ENCODE measurements around the gene COPS2. TPM values are rescaled to one million over a fixed set of nuclear protein-coding genes. Genes with fewer than 3 reads are reported as not detected.
A peak's percentile ranks its signal among the peaks of the same experiment; 100 is the strongest.

The COPS2 gene
- total and polyA plus RNA-seq, 9 of the 15 experiments (the other 6 are each of a cell fraction or from before 2014, with no cell fraction given) = 66.4 to 154 (median 117) TPM

GRCh38 chr15:49188933-49189332 lies 33.5 kb upstream of the COPS2 start:
- Histone ChIP-seq H3K9ac (ENCODE audit: insufficient read depth in 1 of 2, low read depth in 2 of 2, low read length in 2 of 2) (no peak overlapping the region), H3K79me2 (ENCODE audit: control insufficient read depth, insufficient read depth, low read length) (peaks cover 86% of the 10 kb centered on the region), H4K20me1 (replicated peaks; ENCODE audit: control insufficient read depth, insufficient read depth, low read length) (no peaks in the 10 kb centered on the region; the same call in 1 of the 2 replicates), H3K4me1 (replicated peaks in 1 of 2; ENCODE audit: control insufficient read depth in 2 of 2, insufficient read depth in 2 of 2, low read length in 2 of 2) (peaks cover 0 to 5% of the 10 kb centered on the region in 2 experiments; a peak in 2 of 5 replicates), H3K4me3 (no peak overlapping the region), H3K27me3 (ENCODE audit: control insufficient read depth in 2 of 2, insufficient read depth in 2 of 2, low read length in 2 of 2) (no peaks in the 10 kb centered on the region), H3K9me3 (replicated peaks; ENCODE audit: control insufficient read depth, insufficient read depth, low read depth, low read length) (no peaks in the 10 kb centered on the region), H2AFZ (ENCODE audit: low read depth, low read length) (no peak overlapping the region), H3K9me1 (ENCODE audit: control insufficient read depth, insufficient read depth, low read length) (no peaks in the 10 kb centered on the region), H3K27ac (ENCODE audit: extremely low read depth, low read depth, low read length) (no peak overlapping the region), H3K4me2 (ENCODE audit: insufficient read depth, low read length) (no peak overlapping the region), H3K36me3 (ENCODE audit: control insufficient read depth, insufficient read depth, low read length) (peaks cover 8% of the 10 kb centered on the region; the same call in 2 of the 3 replicates)
- TF ChIP-seq TEAD1 (CRISPR knock-in tag; IDR thresholded peaks at IDR 0.05) (peak in 1 of 2 experiments; percentile 14; a peak in 1 of 4 replicates), MBD2 (IDR thresholded peaks at IDR 0.05; ENCODE audit: borderline replicate concordance, low read depth) (no peak), KLF6 (CRISPR knock-in tag; IDR thresholded peaks at IDR 0.05; ENCODE audit: borderline replicate concordance) (0 out of 2 replicates have a peak, but pooled peaks have one; percentile 61), DMBX1 (CRISPR knock-in tag; IDR thresholded peaks at IDR 0.05; ENCODE audit: borderline replicate concordance) (0 out of 2 replicates have a peak, but pooled peaks have one; percentile 39), ZNF668 (CRISPR knock-in tag; IDR thresholded peaks at IDR 0.05) (0 out of 2 replicates have a peak, but pooled peaks have one; percentile 51), RHOXF2B (CRISPR knock-in tag; conservative IDR thresholded peaks at IDR 0.05) (no peak), DDX20 (tag; IDR thresholded peaks at IDR 0.05; ENCODE audit: low read depth) (peak; percentile 65; the same call in 1 of the 2 replicates), ILK (tag; IDR thresholded peaks at IDR 0.05; ENCODE audit: borderline replicate concordance, low read depth) (0 out of 2 replicates have a peak, but pooled peaks have one; percentile 6), PTTG1 (tag; IDR thresholded peaks at IDR 0.05; ENCODE audit: low read depth) (peak; percentile 73), TEAD2 (tag; IDR thresholded peaks at IDR 0.05) (0 out of 2 replicates have a peak, but pooled peaks have one; percentile 27), NR2C1 (IDR thresholded peaks at IDR 0.05) (no peak), NR2C1 (tag; IDR thresholded peaks at IDR 0.05) (peak; percentile 29; the same call in 1 of the 2 replicates), ZNF23 (CRISPR knock-in tag; IDR thresholded peaks at IDR 0.05) (no peak), ZNF592 (IDR thresholded peaks at IDR 0.05) (peak; percentile 89), HINFP (tag; conservative IDR thresholded peaks at IDR 0.05; ENCODE audit: low read depth) (0 out of 2 replicates have a peak, but pooled peaks have one; percentile 39)
- TF ChIP-seq, protein P1, sequence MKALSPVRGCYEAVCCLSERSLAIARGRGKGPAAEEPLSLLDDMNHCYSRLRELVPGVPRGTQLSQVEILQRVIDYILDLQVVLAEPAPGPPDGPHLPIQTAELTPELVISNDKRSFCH (CRISPR knock-in tag; IDR thresholded peaks at IDR 0.05) = no peak
- TF ChIP-seq, protein P1 (tag; IDR thresholded peaks at IDR 0.05) = no peak
- in situ Hi-C loops (cut with MboI) = no loop called here
- no TSS peak for BruUV-seq (replicated peaks)
- intact Hi-C loops (cut with micrococcal nuclease) = no loop called here
- ChIA-PET CTCF (ENCODE audit: low intra/inter-chr PET ratio) (interaction anchor here (0.6 kb wide), 1 partner anchor 1718 kb away, joined by 3 read pairs; no protein-coding TSS in a partner anchor), POLR2A (interaction anchor here (1.0 to 3.5 kb wide), 2 partner anchors 16 to 17 kb away, joined by 4 to 12 read pairs; no protein-coding TSS in a partner anchor)
- ATAC-seq (no peak), FAIRE-seq (no peak), DNase-seq (ENCODE audit: extremely low read depth in 1 of 4, low spot score in 3 of 4) (no peak)
- 93% methylated on average over 2 of the region's 2 CpGs for WGBS (ENCODE audit: insufficient coverage, low coverage, missing lambda C conversion rate)
